ENCODE measurements around the gene ITPR2.
"Not testable (repeated sequence)": the region's sequence is repeated elsewhere in the genome, so short reads cannot be mapped to it uniquely, and the experiment has no call there.

The ITPR2 gene

GRCh38 chr12:26783816-26784379 lies 49.1 kb downstream of the ITPR2 start:
- not testable (repeated sequence) for DNase-seq

- DNase-seq = no peak
Measured at GRCh38 chr12:26783131-26783526, 49.9 kb downstream of the ITPR2 start.

- DNase-seq = no peak
Measured at GRCh38 chr12:26782372-26783130, 50.4 kb downstream of the ITPR2 start.

- DNase-seq = not testable (repeated sequence)
Measured at GRCh38 chr12:26780656-26781055, 52.3 kb downstream of the ITPR2 start.

- not testable (repeated sequence) for DNase-seq
Measured at GRCh38 chr12:26778173-26778775, 54.7 kb downstream of the ITPR2 start.

GRCh38 chr12:26777236-26777635 lies 55.8 kb downstream of the ITPR2 start:
- no peak for DNase-seq

- DNase-seq = not testable (repeated sequence)
Measured at GRCh38 chr12:26775991-26776390, 57.0 kb downstream of the ITPR2 start.

GRCh38 chr12:26773313-26774104 lies 59.5 kb downstream of the ITPR2 start:
- DNase-seq = no peak

- DNase-seq = no peak
Measured at GRCh38 chr12:26771861-26772260, 61.1 kb downstream of the ITPR2 start.

GRCh38 chr12:26770239-26771070 lies 62.5 kb downstream of the ITPR2 start:
- no peak for DNase-seq

GRCh38 chr12:26769611-26770010 lies 63.4 kb downstream of the ITPR2 start:
- DNase-seq = no peak

- DNase-seq = no peak
Measured at GRCh38 chr12:26768611-26769603, 64.1 kb downstream of the ITPR2 start.

GRCh38 chr12:26767865-26768264 lies 65.1 kb downstream of the ITPR2 start:
- no peak for DNase-seq

- no peak for DNase-seq
Measured at GRCh38 chr12:26767116-26767515, 65.9 kb downstream of the ITPR2 start.

GRCh38 chr12:26762186-26762585 lies 70.8 kb downstream of the ITPR2 start:
- DNase-seq = no peak

GRCh38 chr12:26761775-26762174 lies 71.2 kb downstream of the ITPR2 start:
- DNase-seq = no peak

- DNase-seq = no peak
Measured at GRCh38 chr12:26760657-26761293, 72.2 kb downstream of the ITPR2 start.

GRCh38 chr12:26755362-26755761 lies 77.6 kb downstream of the ITPR2 start:
- not testable (repeated sequence) for DNase-seq

GRCh38 chr12:26754148-26754547 lies 78.8 kb downstream of the ITPR2 start:
- DNase-seq = no peak

GRCh38 chr12:26751179-26751578 lies 81.8 kb downstream of the ITPR2 start:
- no peak for DNase-seq

All from NCI-H446 (cell line).